Sigmoid colon (tissue), 7 donors: ENCODE measurements around the gene TAX1BP1. TPM values are rescaled to one million over a fixed set of nuclear protein-coding genes. Genes with fewer than 3 reads are reported as not detected.

Experiments
- DNase-seq: peaks from one replicate; pipeline ENCODE4 v3.0.0-alpha.2; 2019
- H3K27ac ChIP-seq, 4 donors: fragments of 200-600 bp; sonication (generic); one replicate each; pipeline ENCODE4 v1.5.1; 2016 to 2019; ENCODE audit warnings: mild to moderate bottlenecking in 1 of 4
- H3K27me3 ChIP-seq, 3 donors: fragments of 200-600 bp; sonication (generic); one replicate each; pipeline ENCODE4 v1.5.1; 2019; ENCODE audit warnings: mild to moderate bottlenecking in 1 of 3
- H3K36me3 ChIP-seq, 4 donors: fragments of 200-600 bp; sonication (generic); one replicate each; pipeline ENCODE4 v1.5.1; 2016 to 2019
- H3K4me1 ChIP-seq, 4 donors: fragments of 200-600 bp; sonication (generic); one replicate each; pipeline ENCODE4 v1.5.1; 2017 to 2019
- H3K4me3 ChIP-seq, 4 donors: fragments of 200-600 bp; sonication (generic); one replicate each; pipeline ENCODE4 v1.5.1; 2017 to 2019; ENCODE audit warnings: mild to moderate bottlenecking in 2 of 4, moderate library complexity in 1 of 4
- H3K9me3 ChIP-seq, 4 donors: fragments of 200-600 bp in 3 of 4; sonication (generic) in 3 of 4; one replicate each; pipeline versions ENCODE4 v1.5.1 to v1.6.1; 2013 to 2019
- CTCF ChIP-seq, 4 experiments: fragments of 450-650 bp in 3 of 4; fragments of 200-600 bp in 1 of 4; IDR thresholded peaks; one replicate each; pipeline ENCODE4 v1.5.1; 2016 to 2019; ENCODE audit warnings: antibody characterized with exemption in 4 of 4, mild to moderate bottlenecking in 3 of 4, moderate library complexity in 2 of 4
- EP300 ChIP-seq, 4 donors: sonication (generic); formaldehyde crosslinking; IDR thresholded peaks; one replicate each; pipeline ENCODE4 v1.6.1; 2017; ENCODE audit warnings: antibody characterized with exemption in 4 of 4
- POLR2A ChIP-seq, 2 donors: fragments of 450-650 bp; IDR thresholded peaks; one replicate each; pipeline ENCODE4 v1.6.1; 2016; ENCODE audit warnings: antibody characterized with exemption in 2 of 2, mild to moderate bottlenecking in 2 of 2, moderate library complexity in 2 of 2
- POLR2AphosphoS5 ChIP-seq, 4 donors: sonication (generic); formaldehyde crosslinking; IDR thresholded peaks; one replicate each; pipeline ENCODE4 v1.6.1; 2017; ENCODE audit warnings: antibody characterized with exemption in 4 of 4
- WGBS, 2 donors: extraction: QIAGEN DNeasy Blood & Tissue Kit; methylation state at CpG; one replicate each; pipeline ENCODE4 v1.1.7; 2013; 5-methylcytosine and 5-hydroxymethylcytosine counted together
- intact Hi-C: fragments of 100-400 bp; cut with DNase I; formaldehyde crosslinking; loops from one replicate; pipeline ENCODE4 v1.15.1; 2023
- polyA plus RNA-seq, 3 donors: library from polyadenylated mRNA; stranded (reverse); fragments of 200-250 nt; gene quantifications; one replicate each; pipeline ENCODE4 v1.2.3, GENCODE V29; 2013
- total RNA-seq, 4 donors: library from RNA; depleted of rRNA; stranded (reverse); fragments of >200 nt; gene quantifications; one replicate each; pipeline ENCODE4 v1.1.0, GENCODE V29; 2016
- donor health status: healthy with polysubstance abuse.
- donor health status: Bipolar disorder and iron deficiency.
- donor health status: healthy.

TAX1BP1 gene
- total and polyA plus RNA-seq, 7 donors: 72.7 to 170 (median 111) TPM

GRCh38 chr7:27875832-27876231 is 135.9 kb downstream of the TAX1BP1 start:
- Histone ChIP-seq H3K4me1 (peaks cover 0 to 36% (median 34%) of the 10 kb centered on the region in 4 donors), H3K36me3 (no peaks in the 10 kb centered on the region), H3K9me3 (no peaks in the 10 kb centered on the region), H3K27me3 (no peaks in the 10 kb centered on the region), H3K4me3 (no peak overlapping the region), H3K27ac (no peak overlapping the region)
- TF ChIP-seq POLR2AphosphoS5 (IDR thresholded peaks at IDR 0.05) (no peak), CTCF (IDR thresholded peaks at IDR 0.05) (no peak), EP300 (IDR thresholded peaks at IDR 0.05) (no peak), POLR2A (IDR thresholded peaks at IDR 0.05) (no peak)
- 99 to 100% methylated on average over 2 of the region's 2 CpGs for WGBS, 2 donors
- intact Hi-C loops: no loop called here
- DNase-seq: no peak

- Histone ChIP-seq H3K36me3 (no peaks in the 10 kb centered on the region), H3K9me3 (no peaks in the 10 kb centered on the region), H3K4me1 (peaks cover 0 to 36% (median 33%) of the 10 kb centered on the region in 4 donors), H3K27me3 (no peaks in the 10 kb centered on the region), H3K27ac (no peak overlapping the region), H3K4me3 (no peak overlapping the region)
- DNase-seq: no peak
- WGBS, 2 donors: 90 to 94% methylated on average over 8 of the region's 8 CpGs
- no peak for TF ChIP-seq POLR2A (IDR thresholded peaks at IDR 0.05)
- no peak for TF ChIP-seq CTCF (IDR thresholded peaks at IDR 0.05)
- intact Hi-C loops: no loop called here
These were observed 136.8 kb downstream of the TAX1BP1 start for GRCh38 chr7:27876756-27877155.

Other genes with a start within 250 kb of the TAX1BP1 start
- gene HIBADH, start 77.3 kb upstream of the TAX1BP1 start, total RNA-seq: 10 to 100 TPM; 63.5 to 89.5 (median 80.0) TPM
- 10 to 100 TPM; 23.4 to 56.6 (median 36.0) TPM for gene HIBADH, start 77.3 kb upstream of the TAX1BP1 start, polyA plus RNA-seq